GM12872 (cell line): ENCODE measurements around the gene INPP5A.

Source experiments
- TF ChIP-seq, protein P1 (sequence below): IDR thresholded peaks from 3 replicates; pipeline ENCODE4 v1.5.1; 2011; ENCODE audit warnings: low read depth, mild to moderate bottlenecking, low read length, moderate library complexity; ENCODE audit not compliant: insufficient read depth

The INPP5A gene

GRCh38 chr10:132637477-132638129 is 100.0 kb downstream of the INPP5A start:
- TF ChIP-seq, protein P1, sequence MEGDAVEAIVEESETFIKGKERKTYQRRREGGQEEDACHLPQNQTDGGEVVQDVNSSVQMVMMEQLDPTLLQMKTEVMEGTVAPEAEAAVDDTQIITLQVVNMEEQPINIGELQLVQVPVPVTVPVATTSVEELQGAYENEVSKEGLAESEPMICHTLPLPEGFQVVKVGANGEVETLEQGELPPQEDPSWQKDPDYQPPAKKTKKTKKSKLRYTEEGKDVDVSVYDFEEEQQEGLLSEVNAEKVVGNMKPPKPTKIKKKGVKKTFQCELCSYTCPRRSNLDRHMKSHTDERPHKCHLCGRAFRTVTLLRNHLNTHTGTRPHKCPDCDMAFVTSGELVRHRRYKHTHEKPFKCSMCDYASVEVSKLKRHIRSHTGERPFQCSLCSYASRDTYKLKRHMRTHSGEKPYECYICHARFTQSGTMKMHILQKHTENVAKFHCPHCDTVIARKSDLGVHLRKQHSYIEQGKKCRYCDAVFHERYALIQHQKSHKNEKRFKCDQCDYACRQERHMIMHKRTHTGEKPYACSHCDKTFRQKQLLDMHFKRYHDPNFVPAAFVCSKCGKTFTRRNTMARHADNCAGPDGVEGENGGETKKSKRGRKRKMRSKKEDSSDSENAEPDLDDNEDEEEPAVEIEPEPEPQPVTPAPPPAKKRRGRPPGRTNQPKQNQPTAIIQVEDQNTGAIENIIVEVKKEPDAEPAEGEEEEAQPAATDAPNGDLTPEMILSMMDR = peak; percentile 72

- TF ChIP-seq, protein P1 = no peak
These were observed 100.5 kb downstream of the INPP5A start for GRCh38 chr10:132638130-132638515.

- TF ChIP-seq, protein P1 = no peak
These were observed 101.9 kb downstream of the INPP5A start for GRCh38 chr10:132639470-132639869.

DNA sequence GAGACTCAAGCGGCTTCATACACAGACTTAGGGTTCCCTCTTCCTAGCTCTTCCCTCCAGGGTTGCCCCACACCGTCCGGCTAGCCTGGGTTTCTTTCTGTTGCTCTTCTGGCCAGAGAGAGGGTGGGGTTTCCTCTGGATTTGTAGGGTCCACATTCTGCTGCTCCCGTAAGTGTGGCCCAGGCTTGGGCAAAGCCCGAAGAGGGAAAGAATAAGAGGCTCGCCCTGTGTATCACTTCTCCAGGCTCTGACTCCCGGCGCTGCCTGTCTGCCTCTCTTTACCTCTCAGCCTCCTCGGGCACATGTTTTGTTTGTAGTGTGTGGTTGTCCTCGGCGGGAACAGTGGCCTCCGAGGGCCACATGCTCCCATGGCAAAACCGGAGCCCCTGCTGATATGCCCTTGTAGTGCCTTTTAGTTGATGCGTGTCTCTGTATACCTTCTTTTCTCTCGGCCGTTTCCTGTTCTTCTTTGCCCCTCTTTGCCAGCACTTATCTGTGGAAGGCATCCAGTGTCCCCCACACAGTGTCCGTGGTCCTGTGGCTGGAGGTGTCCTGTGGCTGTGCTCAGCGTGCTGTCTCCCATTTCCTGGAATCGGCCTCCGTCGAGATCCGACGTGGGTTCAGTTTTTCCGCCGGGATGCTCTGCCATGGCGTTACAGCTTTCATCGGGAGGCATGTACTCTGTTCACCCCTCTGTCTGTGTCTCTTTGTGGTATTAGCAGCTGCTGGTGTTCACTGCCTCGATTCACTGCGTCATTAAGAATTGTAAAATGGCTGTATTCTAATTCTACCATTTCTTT is 102.9 kb downstream of the INPP5A start:
- TF ChIP-seq, protein P1 = no peak

DNA sequence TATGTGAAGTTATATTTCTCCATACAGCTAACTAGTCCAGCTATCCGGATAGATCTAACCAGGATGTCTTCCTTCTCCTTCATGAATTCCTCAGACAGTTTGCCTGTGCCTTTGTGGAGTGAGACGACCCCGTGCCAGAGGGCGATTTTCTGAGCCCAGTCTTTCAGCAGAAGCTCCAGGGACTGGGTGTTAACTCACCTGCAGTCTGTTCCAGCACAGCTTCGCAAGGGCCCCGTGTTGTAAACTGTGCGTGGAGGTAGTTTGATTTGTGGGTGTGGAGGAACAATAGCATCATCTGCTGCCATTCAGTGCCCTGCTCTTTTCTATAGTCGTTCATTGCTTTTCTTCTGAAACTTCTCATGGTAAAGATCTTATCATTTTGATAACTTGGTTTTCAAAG is 103.8 kb downstream of the INPP5A start:
- TF ChIP-seq, protein P1 = no peak

- TF ChIP-seq, protein P1 = no peak
These were observed 104.6 kb downstream of the INPP5A start for GRCh38 chr10:132641966-132642731.

GRCh38 chr10:132642732-132643008 is 105.1 kb downstream of the INPP5A start:
- TF ChIP-seq, protein P1 = no peak
